Keratinocyte (primary cell): Measurements from ENCODE around the gene TMA7. TPM values are rescaled to one million over a fixed set of nuclear protein-coding genes. Genes with fewer than 3 reads are reported as not detected.

ENCODE experiments used
- DNase-seq: peaks from one replicate; pipeline ENCODE4 v3.0.0-alpha.2; 2011; ENCODE audit warnings: low read depth, missing footprints, low spot score
- FAIRE-seq: peaks from 2 replicates; lab custom pipeline; 2011; peaks lifted over from hg19 to GRCh38; lab: Jason Lieb, UNC
- H2AFZ ChIP-seq: 2 replicates; pipeline ENCODE4 v1.6.0; 2012; ENCODE audit warnings: low read length, control low read depth, inconsistent platforms; ENCODE audit not compliant: control insufficient read depth
- H3K27ac ChIP-seq: 2 replicates; pipeline ENCODE4 v1.5.1; 2011; ENCODE audit warnings: low read length; ENCODE audit not compliant: control insufficient read depth, insufficient read depth
- H3K27me3 ChIP-seq: 3 replicates; pipeline ENCODE4 v1.6.0; 2011; ENCODE audit warnings: low read length; ENCODE audit not compliant: control insufficient read depth, insufficient read depth; ENCODE audit errors: extremely low read depth
- H3K36me3 ChIP-seq, 2 experiments: 2 replicates in 1 of 2; 3 replicates in 1 of 2; pipeline ENCODE4 v1.5.1; 2011; ENCODE audit warnings: low read length in 2 of 2, mild to moderate bottlenecking in 1 of 2; ENCODE audit not compliant: control insufficient read depth in 2 of 2, insufficient read depth in 2 of 2; ENCODE audit errors: extremely low read depth in 1 of 2
- H3K4me1 ChIP-seq: 3 replicates; pipeline ENCODE4 v1.5.1; 2011; ENCODE audit warnings: low read length; ENCODE audit not compliant: control insufficient read depth, insufficient read depth; ENCODE audit errors: extremely low read depth
- H3K4me2 ChIP-seq: 3 replicates; pipeline ENCODE4 v1.6.0; 2011; ENCODE audit warnings: low read depth, low read length; ENCODE audit not compliant: control insufficient read depth, insufficient read depth; ENCODE audit errors: extremely low read depth
- H3K4me3 ChIP-seq, 3 experiments: fragments of 200-600 bp in 1 of 3; sonication (generic) in 1 of 3; 2 replicates in 2 of 3; 3 replicates in 1 of 3; pipeline ENCODE4 v1.5.1; 2011 to 2016; ENCODE audit warnings: low read length in 3 of 3, mild to moderate bottlenecking in 3 of 3, control low read depth in 2 of 3, inconsistent platforms in 1 of 3, low read depth in 1 of 3, mixed read lengths in 1 of 3, mixed run types in 1 of 3, moderate library complexity in 1 of 3; ENCODE audit not compliant: control insufficient read depth in 2 of 3, insufficient read depth in 2 of 3; ENCODE audit errors: extremely low read depth in 1 of 3
- H3K79me2 ChIP-seq: 2 replicates; pipeline ENCODE4 v1.6.0; 2012; ENCODE audit warnings: low read length; ENCODE audit not compliant: control insufficient read depth, insufficient read depth
- H3K9ac ChIP-seq: 3 replicates; pipeline ENCODE4 v1.6.0; 2011; ENCODE audit warnings: low read length; ENCODE audit not compliant: control insufficient read depth, insufficient read depth; ENCODE audit errors: extremely low read depth
- H3K9me1 ChIP-seq: 3 replicates; pipeline ENCODE4 v1.6.0; 2011; ENCODE audit warnings: low read length; ENCODE audit not compliant: control insufficient read depth, insufficient read depth; ENCODE audit errors: extremely low read depth
- H3K9me3 ChIP-seq: 2 replicates; pipeline ENCODE4 v1.5.1; 2012; ENCODE audit warnings: low read depth, low read length; ENCODE audit not compliant: control insufficient read depth
- H4K20me1 ChIP-seq: 3 replicates; pipeline ENCODE4 v1.6.0; 2011; ENCODE audit warnings: low read length; ENCODE audit not compliant: control insufficient read depth, insufficient read depth; ENCODE audit errors: extremely low read depth
- CTCF ChIP-seq, 3 experiments: IDR thresholded peaks in 1 of 3; conservative IDR thresholded peaks in 1 of 3; optimal IDR thresholded peaks in 1 of 3; 2 replicates in 2 of 3; 3 replicates in 1 of 3; pipeline versions ENCODE3 to v1.5.1; 2011; ENCODE audit warnings: low read length in 3 of 3, mild to moderate bottlenecking in 3 of 3, moderate library complexity in 2 of 3, control low read depth in 1 of 3, inconsistent platforms in 1 of 3; ENCODE audit not compliant: insufficient read depth in 2 of 3; ENCODE audit errors: extremely low read depth in 1 of 3
- EZH2 ChIP-seq: IDR thresholded peaks from one replicate; pipeline ENCODE4 v1.6.1; 2012; ENCODE audit warnings: inconsistent platforms, mild to moderate bottlenecking, low read length, moderate library complexity
- dilution Hi-C: fragments of 300-500 bp; cut with MboI; formaldehyde crosslinking; loops from one replicate; pipeline ENCODE4 v1.7.0; 2020; ENCODE audit warnings: low sequenced_read_pairs; ENCODE audit not compliant: extremely low pct_ligation_motif_present
- polyA plus RNA-seq, 5 experiments: library from polyadenylated mRNA; depleted of rRNA in 3 of 5; stranded (reverse) in 3 of 5; stranded (forward) in 1 of 5; unstranded in 1 of 5; fragments of >200 nt; gene quantifications; 1 replicate in 1 of 5; 2 replicates in 3 of 5; 3 replicates in 1 of 5; pipeline versions ENCODE4 v1.2.1 to v1.2.3, GENCODE V29; 2011 to 2012; ENCODE audit warnings: missing spikeins in 2 of 5, low read depth in 1 of 5, low replicate concordance in 1 of 5

The TMA7 gene
- polyA plus RNA-seq, 1 donor (not counting 4 experiments of a cell fraction or from before 2014, with no cell fraction given): 418 TPM

- Histone ChIP-seq H3K36me3 (peaks cover 4 to 18% of the 10 kb centered on the region in 2 experiments), H3K27me3 (no peaks in the 10 kb centered on the region), H2AFZ (no peak overlapping the region), H3K9ac (peak overlapping the region; percentile 52), H3K79me2 (peaks cover 13% of the 10 kb centered on the region), H3K27ac (peak overlapping the region; percentile 79), H3K4me1 (peaks cover 65% of the 10 kb centered on the region), H3K9me1 (no peaks in the 10 kb centered on the region), H3K9me3 (no peaks in the 10 kb centered on the region), H3K4me3 (no peak overlapping the region), H3K4me2 (peak overlapping the region; percentile 67), H4K20me1 (no peaks in the 10 kb centered on the region)
- DNase-seq (no peak), FAIRE-seq (no peak)
- TF ChIP-seq EZH2 (no peak), CTCF (optimal IDR thresholded peaks at IDR 0.05 in 1 of 3, IDR thresholded peaks at IDR 0.05 in 1 of 3, conservative IDR thresholded peaks at IDR 0.05 in 1 of 3; ENCODE audit: extremely low read depth in 1 of 3, insufficient read depth in 2 of 3, low read length in 3 of 3) (no peak)
- dilution Hi-C loops: loop anchor here (25.0 kb wide), 1 partner anchor 172 kb away; no protein-coding TSS in a partner anchor
These were observed 5.3 kb upstream of the TMA7 start for GRCh38 chr3:48434591-48435222.

- H3K79me2 ChIP-seq: peaks cover 16% of the 10 kb centered on the region
- no peak overlapping the region for H3K4me3 ChIP-seq
- DNase-seq (no peak), FAIRE-seq (no peak)
- H2AFZ ChIP-seq: no peak overlapping the region
- H3K9me1 ChIP-seq: no peaks in the 10 kb centered on the region
- peaks cover 62% of the 10 kb centered on the region for H3K4me1 ChIP-seq
- H4K20me1 ChIP-seq: no peaks in the 10 kb centered on the region
- H3K36me3 ChIP-seq: peaks cover 4 to 18% of the 10 kb centered on the region in 2 experiments
- no peak overlapping the region for H3K9ac ChIP-seq
- peak overlapping the region; percentile 36 for H3K27ac ChIP-seq
- H3K4me2 ChIP-seq: peak overlapping the region; percentile 27
- H3K9me3 ChIP-seq: no peaks in the 10 kb centered on the region
- dilution Hi-C loops: loop anchor here (25.0 kb wide), 1 partner anchor 173 kb away; no protein-coding TSS in a partner anchor
- no peaks in the 10 kb centered on the region for H3K27me3 ChIP-seq
- TF ChIP-seq EZH2 (no peak), CTCF (optimal IDR thresholded peaks at IDR 0.05 in 1 of 3, IDR thresholded peaks at IDR 0.05 in 1 of 3, conservative IDR thresholded peaks at IDR 0.05 in 1 of 3; ENCODE audit: extremely low read depth in 1 of 3, insufficient read depth in 2 of 3, low read length in 3 of 3) (no peak)
These were observed 4.8 kb upstream of the TMA7 start for GRCh38 chr3:48435223-48435595.
